Measurements from ENCODE around the gene CERS3.

The CERS3 gene

GRCh38 chr15:100500226-100500990 is 28.3 kb downstream of the CERS3 start:
- TF ChIP-seq FOXP2 (optimal IDR thresholded peaks at IDR 0.05; ENCODE audit: control extremely low read depth, extremely low read length, insufficient read depth) (no peak), EZH2 (IDR thresholded peaks at IDR 0.05) (no peak), POLR2AphosphoS5 (IDR thresholded peaks at IDR 0.05; ENCODE audit: borderline replicate concordance, low read depth, low read length) (no peak)
- Histone ChIP-seq H3K9ac (ENCODE audit: insufficient read length) (no peak overlapping the region), H3K9me3 (ENCODE audit: low read depth, low read length) (no peaks in the 10 kb centered on the region), H3K4me3 (no peak overlapping the region), H3K36me3 (ENCODE audit: insufficient read depth, low read length) (no peaks in the 10 kb centered on the region), H3K27ac (no peak overlapping the region)
- DNase-seq (ENCODE audit: low read depth, low spot score), result no peak

- Histone ChIP-seq H3K36me3 (ENCODE audit: insufficient read depth, low read length) (no peaks in the 10 kb centered on the region), H3K27ac (no peak overlapping the region), H3K9me3 (ENCODE audit: low read depth, low read length) (no peaks in the 10 kb centered on the region), H3K4me3 (no peak overlapping the region), H3K9ac (ENCODE audit: insufficient read length) (no peak overlapping the region)
- DNase-seq (ENCODE audit: low read depth, low spot score), result no peak
- TF ChIP-seq POLR2AphosphoS5 (IDR thresholded peaks at IDR 0.05; ENCODE audit: borderline replicate concordance, low read depth, low read length) (no peak), EZH2 (IDR thresholded peaks at IDR 0.05) (no peak), FOXP2 (optimal IDR thresholded peaks at IDR 0.05; ENCODE audit: control extremely low read depth, extremely low read length, insufficient read depth) (no peak)
Observed at GRCh38 chr15:100495861-100496260, 32.9 kb downstream of the CERS3 start.

DNA sequence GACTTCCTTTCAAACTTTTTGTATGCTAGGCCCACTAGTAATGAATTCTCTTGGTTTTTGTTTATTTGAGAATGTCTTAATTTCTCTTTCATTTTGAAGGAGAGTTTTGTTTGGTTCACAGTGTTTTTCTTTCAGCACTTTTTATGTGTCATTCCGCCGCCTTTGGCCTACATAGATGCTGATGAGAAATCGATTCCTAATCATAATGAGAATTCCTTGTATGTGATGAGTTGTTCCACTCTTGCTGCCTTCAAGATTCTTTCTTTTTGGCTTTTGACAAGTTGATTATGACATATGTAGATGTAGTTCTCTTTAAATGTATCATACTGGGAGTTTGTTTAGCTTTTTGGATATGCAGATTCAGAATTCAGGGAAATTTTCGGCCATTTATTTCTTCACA is 35.5 kb downstream of the CERS3 start:
- no peak for TF ChIP-seq POLR2AphosphoS5 (IDR thresholded peaks at IDR 0.05; ENCODE audit: borderline replicate concordance, low read depth, low read length)
- no peak for TF ChIP-seq FOXP2 (optimal IDR thresholded peaks at IDR 0.05; ENCODE audit: control extremely low read depth, extremely low read length, insufficient read depth)
- TF ChIP-seq EZH2 (IDR thresholded peaks at IDR 0.05), result no peak
- no peak for DNase-seq (ENCODE audit: low read depth, low spot score)
- no peaks in the 10 kb centered on the region for H3K36me3 ChIP-seq (ENCODE audit: insufficient read depth, low read length)
- H3K9ac ChIP-seq (ENCODE audit: insufficient read length), result no peak overlapping the region
- H3K27ac ChIP-seq, result no peak overlapping the region
- H3K9me3 ChIP-seq (ENCODE audit: low read depth, low read length), result no peaks in the 10 kb centered on the region
- H3K4me3 ChIP-seq, result no peak overlapping the region

GRCh38 chr15:100484443-100484842 is 44.3 kb downstream of the CERS3 start:
- no peak for DNase-seq (ENCODE audit: low read depth, low spot score)
- Histone ChIP-seq H3K27ac (no peak overlapping the region), H3K36me3 (ENCODE audit: insufficient read depth, low read length) (no peaks in the 10 kb centered on the region), H3K4me3 (no peak overlapping the region), H3K9me3 (ENCODE audit: low read depth, low read length) (no peaks in the 10 kb centered on the region), H3K9ac (ENCODE audit: insufficient read length) (no peak overlapping the region)
- TF ChIP-seq POLR2AphosphoS5 (IDR thresholded peaks at IDR 0.05; ENCODE audit: borderline replicate concordance, low read depth, low read length) (no peak), FOXP2 (optimal IDR thresholded peaks at IDR 0.05; ENCODE audit: control extremely low read depth, extremely low read length, insufficient read depth) (no peak), EZH2 (IDR thresholded peaks at IDR 0.05) (no peak)

- H3K9me3 ChIP-seq (ENCODE audit: low read depth, low read length), result 0 out of 2 replicates have a peak, but pooled peaks cover 4% of the 10 kb centered on the region
- TF ChIP-seq POLR2AphosphoS5 (IDR thresholded peaks at IDR 0.05; ENCODE audit: borderline replicate concordance, low read depth, low read length) (no peak), EZH2 (IDR thresholded peaks at IDR 0.05) (no peak), FOXP2 (optimal IDR thresholded peaks at IDR 0.05; ENCODE audit: control extremely low read depth, extremely low read length, insufficient read depth) (no peak)
- DNase-seq (ENCODE audit: low read depth, low spot score), result no peak
- no peaks in the 10 kb centered on the region for H3K36me3 ChIP-seq (ENCODE audit: insufficient read depth, low read length)
- no peak overlapping the region for H3K4me3 ChIP-seq
- no peak overlapping the region for H3K27ac ChIP-seq
- no peak overlapping the region for H3K9ac ChIP-seq (ENCODE audit: insufficient read length)
Observed at GRCh38 chr15:100483370-100483769, 45.4 kb downstream of the CERS3 start.

- no peak for DNase-seq (ENCODE audit: low read depth, low spot score)
- no peak overlapping the region for H3K9ac ChIP-seq (ENCODE audit: insufficient read length)
- no peak for TF ChIP-seq FOXP2 (optimal IDR thresholded peaks at IDR 0.05; ENCODE audit: control extremely low read depth, extremely low read length, insufficient read depth)
- TF ChIP-seq POLR2AphosphoS5 (IDR thresholded peaks at IDR 0.05; ENCODE audit: borderline replicate concordance, low read depth, low read length), result no peak
- TF ChIP-seq EZH2 (IDR thresholded peaks at IDR 0.05), result no peak
- H3K4me3 ChIP-seq, result no peak overlapping the region
- no peaks in the 10 kb centered on the region for H3K36me3 ChIP-seq (ENCODE audit: insufficient read depth, low read length)
- no peak overlapping the region for H3K27ac ChIP-seq
- H3K9me3 ChIP-seq (ENCODE audit: low read depth, low read length), result 0 out of 2 replicates have a peak, but pooled peaks cover 4% of the 10 kb centered on the region
Observed at GRCh38 chr15:100476805-100477204, 51.9 kb downstream of the CERS3 start.

- Histone ChIP-seq H3K9ac (ENCODE audit: insufficient read length) (no peak overlapping the region), H3K36me3 (ENCODE audit: insufficient read depth, low read length) (no peaks in the 10 kb centered on the region), H3K4me3 (no peak overlapping the region), H3K27ac (no peak overlapping the region), H3K9me3 (ENCODE audit: low read depth, low read length) (no peaks in the 10 kb centered on the region)
- no peak for TF ChIP-seq FOXP2 (optimal IDR thresholded peaks at IDR 0.05; ENCODE audit: control extremely low read depth, extremely low read length, insufficient read depth)
- TF ChIP-seq POLR2AphosphoS5 (IDR thresholded peaks at IDR 0.05; ENCODE audit: borderline replicate concordance, low read depth, low read length), result no peak
- no peak for TF ChIP-seq EZH2 (IDR thresholded peaks at IDR 0.05)
- DNase-seq (ENCODE audit: low read depth, low spot score), result no peak
Observed at GRCh38 chr15:100472736-100473135, 56.0 kb downstream of the CERS3 start.

DNA sequence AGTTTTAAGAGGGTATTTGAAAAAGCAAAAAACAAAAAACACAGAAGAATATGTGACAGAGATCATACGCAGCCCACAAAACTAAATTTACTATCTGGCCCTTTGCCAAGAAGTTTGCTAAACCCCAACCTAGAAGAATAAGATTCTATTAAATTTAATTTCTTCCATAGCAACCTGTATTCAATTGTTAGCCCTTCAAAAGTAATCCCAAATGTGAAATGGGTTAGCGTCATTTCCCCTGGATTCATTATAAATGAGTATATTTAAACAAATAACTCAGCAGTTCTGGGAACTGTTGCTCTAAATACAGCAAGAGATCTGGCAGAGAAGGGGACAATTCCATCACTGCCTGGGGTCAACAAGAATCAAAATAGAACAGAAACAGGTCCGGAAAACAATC is 56.8 kb downstream of the CERS3 start:
- H3K4me3 ChIP-seq, result no peak overlapping the region
- DNase-seq (ENCODE audit: low read depth, low spot score), result no peak
- no peak for TF ChIP-seq EZH2 (IDR thresholded peaks at IDR 0.05)
- TF ChIP-seq FOXP2 (optimal IDR thresholded peaks at IDR 0.05; ENCODE audit: control extremely low read depth, extremely low read length, insufficient read depth), result no peak
- TF ChIP-seq POLR2AphosphoS5 (IDR thresholded peaks at IDR 0.05; ENCODE audit: borderline replicate concordance, low read depth, low read length), result no peak
- H3K27ac ChIP-seq, result no peak overlapping the region
- H3K9me3 ChIP-seq (ENCODE audit: low read depth, low read length), result no peaks in the 10 kb centered on the region
- H3K9ac ChIP-seq (ENCODE audit: insufficient read length), result no peak overlapping the region
- H3K36me3 ChIP-seq (ENCODE audit: insufficient read depth, low read length), result no peaks in the 10 kb centered on the region
